Lower lobe of right lung (tissue), 2 donors: Measurements from ENCODE around the gene FRYL. TPM values are rescaled to one million over a fixed set of nuclear protein-coding genes. Genes with fewer than 3 reads are reported as not detected.
"Not testable (repeated sequence)": the region's sequence is repeated elsewhere in the genome, so short reads cannot be mapped to it uniquely, and the experiment has no call there.

Source experiments
- ATAC-seq, 2 donors: fragments of 200-7000 bp; cut with Tn5 transposase; one replicate each; pipeline ENCODE4 v1.9.1; 2020 to 2022; ENCODE audit warnings: mild to moderate bottlenecking in 2 of 2, moderate library complexity in 2 of 2
- DNase-seq: peaks from one replicate; pipeline ENCODE4 v3.0.0-alpha.2; 2020
- H3K27ac ChIP-seq: fragments of 200-600 bp; one replicate; pipeline ENCODE4 v1.8.0; 2022
- H3K27me3 ChIP-seq: fragments of 200-600 bp; one replicate; pipeline ENCODE4 v1.8.0; 2022; ENCODE audit warnings: low read depth
- H3K36me3 ChIP-seq: fragments of 200-600 bp; one replicate; pipeline ENCODE4 v1.8.0; 2022; ENCODE audit warnings: mild to moderate bottlenecking
- H3K4me1 ChIP-seq: fragments of 200-600 bp; one replicate; pipeline ENCODE4 v1.8.0; 2022
- H3K4me3 ChIP-seq: fragments of 200-600 bp; one replicate; pipeline ENCODE4 v1.8.0; 2022; ENCODE audit warnings: mild to moderate bottlenecking
- H3K9me3 ChIP-seq: fragments of 200-600 bp; one replicate; pipeline ENCODE4 v1.8.0; 2022
- intact Hi-C: fragments of 100-400 bp; cut with DNase I; formaldehyde crosslinking; loops from one replicate; pipeline ENCODE4 v1.11.0; 2022
- total RNA-seq: library from RNA; stranded (reverse); fragmentation: NEBNext Ultra II Directional; extraction: Animal tissue kit (Norgen Biotek cat#: 25700); gene quantifications from one replicate; pipeline ENCODE4 v1.2.1, GENCODE V29; 2021
- TF ChIP-seq, protein P1 (sequence below): fragments of 200-600 bp; IDR thresholded peaks from one replicate; pipeline ENCODE4 v1.8.0; 2022; ENCODE audit warnings: antibody characterized with exemption, mild to moderate bottlenecking
- donor health status: DM: no; HTN: yes; CAD: no; lungs with severe emphysema.

The FRYL gene
- total RNA-seq, 1 donor from 2014 or later, result 85.0 TPM

DNA sequence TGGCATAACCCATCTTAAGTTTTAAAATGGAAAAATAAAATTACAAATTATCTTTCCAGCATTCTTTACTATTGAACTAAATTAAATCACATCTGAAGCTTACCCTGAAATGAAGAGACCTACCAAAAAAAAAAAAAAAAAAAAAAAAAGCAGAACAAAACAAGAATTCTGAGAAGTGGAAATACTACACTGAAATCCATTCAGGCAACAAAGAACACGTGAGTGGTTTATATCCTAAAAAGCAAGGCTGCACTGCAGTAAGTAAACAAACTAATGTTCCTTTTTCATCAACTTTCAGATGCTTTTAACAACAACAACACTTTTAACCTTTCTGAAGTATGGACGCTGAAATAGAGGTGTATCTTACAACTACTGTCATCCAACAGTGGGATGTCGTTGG is 7.5 kb downstream of the FRYL start:
- no peak for ATAC-seq
- no peaks in the 10 kb centered on the region for H3K36me3 ChIP-seq
- H3K27me3 ChIP-seq, result no peaks in the 10 kb centered on the region
- H3K27ac ChIP-seq, result no peak overlapping the region
- TF ChIP-seq, protein P1, sequence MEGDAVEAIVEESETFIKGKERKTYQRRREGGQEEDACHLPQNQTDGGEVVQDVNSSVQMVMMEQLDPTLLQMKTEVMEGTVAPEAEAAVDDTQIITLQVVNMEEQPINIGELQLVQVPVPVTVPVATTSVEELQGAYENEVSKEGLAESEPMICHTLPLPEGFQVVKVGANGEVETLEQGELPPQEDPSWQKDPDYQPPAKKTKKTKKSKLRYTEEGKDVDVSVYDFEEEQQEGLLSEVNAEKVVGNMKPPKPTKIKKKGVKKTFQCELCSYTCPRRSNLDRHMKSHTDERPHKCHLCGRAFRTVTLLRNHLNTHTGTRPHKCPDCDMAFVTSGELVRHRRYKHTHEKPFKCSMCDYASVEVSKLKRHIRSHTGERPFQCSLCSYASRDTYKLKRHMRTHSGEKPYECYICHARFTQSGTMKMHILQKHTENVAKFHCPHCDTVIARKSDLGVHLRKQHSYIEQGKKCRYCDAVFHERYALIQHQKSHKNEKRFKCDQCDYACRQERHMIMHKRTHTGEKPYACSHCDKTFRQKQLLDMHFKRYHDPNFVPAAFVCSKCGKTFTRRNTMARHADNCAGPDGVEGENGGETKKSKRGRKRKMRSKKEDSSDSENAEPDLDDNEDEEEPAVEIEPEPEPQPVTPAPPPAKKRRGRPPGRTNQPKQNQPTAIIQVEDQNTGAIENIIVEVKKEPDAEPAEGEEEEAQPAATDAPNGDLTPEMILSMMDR, result no peak
- peaks cover 61% of the 10 kb centered on the region for H3K4me1 ChIP-seq
- intact Hi-C loops, result no loop called here
- no peak for DNase-seq
- H3K4me3 ChIP-seq, result no peak overlapping the region
- H3K9me3 ChIP-seq, result no peaks in the 10 kb centered on the region

DNA sequence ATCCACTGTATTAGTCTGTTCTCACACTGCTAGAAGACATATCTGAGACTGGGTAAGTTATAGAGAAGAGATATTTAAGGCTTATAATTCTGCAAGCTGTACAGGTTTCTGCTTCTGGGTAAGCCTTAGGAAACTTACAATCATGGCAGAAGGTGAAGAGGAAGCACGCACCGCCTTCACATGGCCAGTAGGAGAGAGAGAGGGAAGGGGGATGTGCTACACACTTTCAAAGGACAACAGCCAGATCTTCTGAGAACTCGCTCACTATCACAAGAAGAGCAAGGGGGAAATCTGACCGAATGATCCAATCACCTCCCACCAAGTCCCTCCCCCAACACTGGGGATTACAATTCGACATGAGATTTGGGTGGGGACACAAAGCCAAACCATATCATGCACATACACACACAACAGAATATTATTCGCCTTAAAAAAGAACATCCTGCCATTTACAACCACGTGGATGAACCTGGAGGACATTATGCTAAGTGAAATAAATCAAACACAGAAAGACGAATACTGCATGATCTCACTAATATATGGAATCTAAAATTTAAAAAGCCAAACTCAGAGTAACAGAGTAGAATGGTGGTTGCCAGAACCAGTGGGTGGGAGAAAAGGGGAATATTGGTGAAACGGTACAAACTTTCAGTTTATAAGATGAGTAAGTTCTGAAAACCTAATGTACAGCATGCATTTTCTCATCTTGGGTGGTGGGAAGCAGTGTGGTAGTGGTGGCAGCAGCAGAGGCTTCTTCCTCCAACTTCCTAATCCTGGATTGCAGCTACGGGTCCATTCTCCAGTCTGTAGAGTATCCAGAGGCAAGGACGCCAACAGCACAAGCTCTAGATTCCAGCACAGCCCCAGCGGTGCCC is 12.8 kb downstream of the FRYL start:
- no peak for DNase-seq
- Histone ChIP-seq H3K4me3 (no peak overlapping the region), H3K9me3 (no peaks in the 10 kb centered on the region), H3K4me1 (peaks cover 8% of the 10 kb centered on the region), H3K36me3 (no peaks in the 10 kb centered on the region), H3K27me3 (no peaks in the 10 kb centered on the region), H3K27ac (no peak overlapping the region)
- TF ChIP-seq, protein P1, result no peak
- ATAC-seq, result no peak
- intact Hi-C loops, result no loop called here

DNA sequence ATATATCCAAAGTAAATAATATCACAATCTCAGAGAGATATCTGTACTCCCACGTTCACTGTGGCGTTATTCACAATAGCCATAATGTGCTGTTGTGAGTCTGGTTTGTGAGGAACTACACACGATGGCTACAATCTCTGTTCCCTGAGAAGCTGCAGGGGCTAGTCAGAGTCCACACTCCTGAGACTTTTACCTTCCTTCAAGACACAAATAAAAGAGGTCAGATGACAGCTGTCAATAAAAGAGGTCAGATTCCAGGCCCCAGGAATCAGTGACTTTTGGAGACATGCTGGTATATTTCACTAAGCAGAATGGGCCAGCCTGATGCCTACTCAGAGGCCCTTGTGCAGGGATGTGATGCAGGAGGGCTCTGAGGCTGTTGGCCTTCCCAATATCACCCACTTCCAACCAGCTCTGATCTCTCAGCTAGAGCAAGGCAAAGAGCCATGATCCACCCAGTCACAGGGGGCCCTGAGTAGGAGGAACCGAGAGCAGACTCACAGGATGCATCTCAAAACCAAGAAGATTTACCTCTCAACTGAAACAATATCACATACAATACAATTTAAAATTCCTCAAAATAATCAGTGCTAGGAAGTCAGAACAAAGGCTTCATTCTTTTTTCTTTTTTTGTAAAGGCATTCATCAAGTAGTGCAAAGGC is 13.8 kb downstream of the FRYL start:
- intact Hi-C loops, result no loop called here
- ATAC-seq, result no peak
- no peaks in the 10 kb centered on the region for H3K9me3 ChIP-seq
- H3K36me3 ChIP-seq, result no peaks in the 10 kb centered on the region
- TF ChIP-seq, protein P1, result no peak
- no peaks in the 10 kb centered on the region for H3K27me3 ChIP-seq
- H3K4me1 ChIP-seq, result peaks cover 7% of the 10 kb centered on the region
- no peak for DNase-seq
- H3K27ac ChIP-seq, result no peak overlapping the region
- no peak overlapping the region for H3K4me3 ChIP-seq

DNA sequence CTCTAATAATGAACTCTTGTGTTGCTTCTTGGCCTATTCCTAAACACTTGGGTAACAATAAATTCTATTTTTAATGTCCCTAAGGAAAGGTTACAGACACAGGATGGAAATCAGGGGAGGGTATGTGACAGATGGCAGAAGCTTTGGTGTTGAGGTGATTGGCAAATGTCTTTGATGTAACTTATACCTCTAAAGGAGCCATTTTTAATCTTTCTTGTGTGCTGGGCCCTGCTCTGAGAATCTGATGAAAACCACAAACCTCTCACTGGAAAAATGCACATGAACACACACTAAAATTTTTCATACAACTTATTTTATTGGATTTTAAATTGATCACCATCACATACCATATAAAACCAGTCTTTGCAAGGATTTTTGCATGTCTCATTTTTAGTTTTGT is 17.7 kb downstream of the FRYL start:
- Histone ChIP-seq H3K27ac (no peak overlapping the region), H3K4me3 (no peak overlapping the region), H3K27me3 (no peaks in the 10 kb centered on the region), H3K36me3 (no peaks in the 10 kb centered on the region), H3K4me1 (peaks cover 14% of the 10 kb centered on the region), H3K9me3 (no peaks in the 10 kb centered on the region)
- no peak for DNase-seq
- intact Hi-C loops, result no loop called here
- TF ChIP-seq, protein P1, result no peak
- no peak for ATAC-seq

DNA sequence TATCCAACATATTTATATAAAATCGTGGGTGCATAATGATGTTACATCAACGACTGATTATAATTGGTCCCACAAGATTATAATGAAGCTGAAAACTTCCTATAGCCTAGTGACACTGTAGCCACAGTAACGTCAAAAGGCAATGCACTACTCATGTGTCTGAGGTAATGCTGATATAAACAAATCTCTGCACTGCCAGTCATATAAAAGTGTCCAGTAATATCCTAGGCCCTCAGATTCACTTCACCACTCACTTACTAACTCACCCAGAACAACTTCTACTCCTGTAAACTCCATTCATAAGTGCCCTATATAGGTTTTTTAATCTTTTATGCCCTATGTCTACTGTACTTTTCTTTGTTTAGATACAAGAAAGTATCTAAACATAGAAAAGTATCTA is 18.8 kb downstream of the FRYL start:
- H3K4me1 ChIP-seq, result peaks cover 14% of the 10 kb centered on the region
- no peak overlapping the region for H3K27ac ChIP-seq
- ATAC-seq (no peak), DNase-seq (no peak)
- H3K4me3 ChIP-seq, result no peak overlapping the region
- intact Hi-C loops, result no loop called here
- no peaks in the 10 kb centered on the region for H3K9me3 ChIP-seq
- no peaks in the 10 kb centered on the region for H3K27me3 ChIP-seq
- TF ChIP-seq, protein P1, result no peak
- H3K36me3 ChIP-seq, result no peaks in the 10 kb centered on the region

DNA sequence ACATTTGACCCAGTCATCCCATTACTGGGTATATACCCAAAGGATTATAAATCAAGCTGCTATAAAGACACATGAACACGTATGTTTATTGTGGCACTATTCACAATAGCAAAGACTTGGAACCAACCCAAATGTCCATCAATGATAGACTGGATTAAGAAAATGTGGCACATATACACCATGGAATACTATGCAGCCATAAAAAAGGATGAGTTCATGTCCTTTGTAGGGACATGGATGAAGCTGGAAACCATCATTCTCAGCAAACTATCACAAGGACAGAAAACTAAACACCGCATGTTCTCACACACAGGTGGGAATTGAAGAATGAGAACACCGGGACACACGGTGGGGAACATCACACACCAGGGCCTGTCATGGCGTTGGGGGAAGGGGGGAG is 21.4 kb downstream of the FRYL start:
- H3K27me3 ChIP-seq, intact Hi-C loops, ATAC-seq, H3K36me3 ChIP-seq, H3K9me3 ChIP-seq, H3K27ac ChIP-seq, H3K4me3 ChIP-seq, DNase-seq: not testable (repeated sequence)
- H3K4me1 ChIP-seq, result peaks cover 14% of the 10 kb centered on the region
